HG02840 (cell line): ENCODE data around the gene CCDC71.

Experiments
- ATAC-seq: cut with Tn5 transposase; IDR thresholded peaks from one replicate; pipeline ENCODE4 v1.9.1; 2021; ENCODE audit warnings: mild to moderate bottlenecking, moderate library complexity, moderate number of reproducible peaks; ENCODE audit not compliant: unreplicated experiment, low FRiP score

CCDC71 gene

DNA sequence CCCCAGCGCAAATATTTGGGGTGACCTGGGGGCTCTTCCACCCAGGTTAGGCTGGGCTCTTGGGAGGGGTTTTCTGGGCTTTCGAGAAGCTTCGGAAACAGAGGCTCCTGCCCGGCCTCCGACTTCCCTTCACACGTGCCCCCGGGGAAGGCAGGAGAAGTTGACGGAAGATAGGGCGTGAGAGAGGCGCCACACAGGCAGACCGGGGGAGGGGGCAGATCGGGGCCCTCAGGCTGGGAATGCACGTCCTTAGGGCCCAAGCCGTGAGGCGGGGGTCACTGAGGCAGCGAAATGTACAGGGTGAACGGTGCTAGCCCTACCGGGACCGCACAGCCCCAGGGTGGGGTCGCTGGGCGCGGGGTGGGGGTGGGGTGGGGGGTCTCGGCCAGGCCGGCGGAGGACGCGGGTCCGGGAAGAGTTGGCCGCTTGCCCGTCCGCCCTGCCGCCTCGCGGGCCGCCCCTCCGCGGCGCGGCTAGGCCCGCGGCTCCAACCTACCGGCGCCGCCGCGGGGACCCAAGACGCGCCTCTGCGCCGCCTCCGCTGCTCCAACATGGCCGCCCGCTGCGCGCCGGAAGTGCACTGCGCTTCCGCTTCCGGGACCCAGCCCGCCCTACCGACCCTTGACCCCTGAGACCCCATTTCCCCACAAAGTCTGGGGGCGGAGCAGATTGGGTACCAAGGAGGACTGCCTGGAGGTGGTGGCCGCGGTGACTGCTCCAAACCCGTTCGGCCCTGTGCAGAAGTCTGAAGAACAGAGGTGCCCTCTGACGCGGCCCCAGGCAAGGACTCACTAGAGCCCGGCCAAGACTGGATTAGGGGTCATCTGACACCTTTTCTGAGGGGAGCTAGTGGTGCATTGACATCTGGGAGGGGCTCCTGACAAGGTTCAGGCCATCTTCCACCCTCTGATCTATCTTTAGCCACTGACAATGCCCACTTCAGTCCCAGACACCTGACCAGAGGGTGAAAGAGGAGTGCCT lies at the start of gene CCDC71:
TSS of gene CCDC71 (minus strand) at position 561 of the 981 bp plus-strand sequence. CDS start 2,123 bp downstream, outside the sequence.
- ATAC-seq, result no peak

DNA sequence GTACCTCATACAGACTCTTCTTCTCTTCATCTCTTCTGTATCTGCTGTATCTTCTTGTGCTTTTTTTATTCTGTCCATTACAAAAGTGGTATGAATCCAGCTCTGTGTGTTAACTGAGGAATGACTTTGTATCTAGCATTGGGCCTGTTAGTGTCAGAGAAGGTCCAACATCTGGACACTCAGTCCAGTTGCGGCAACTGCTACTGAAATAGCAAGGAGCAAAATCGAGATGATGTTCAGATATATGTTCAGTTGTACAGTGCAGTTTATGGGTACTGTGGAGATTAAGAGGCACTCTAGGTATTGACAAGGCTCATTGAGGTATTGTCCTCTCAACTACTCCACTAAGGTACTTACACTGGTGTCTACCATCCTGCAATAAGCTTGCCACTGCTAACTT lies 47.9 kb upstream of the CCDC71 start:
- ATAC-seq, result no peak

DNA sequence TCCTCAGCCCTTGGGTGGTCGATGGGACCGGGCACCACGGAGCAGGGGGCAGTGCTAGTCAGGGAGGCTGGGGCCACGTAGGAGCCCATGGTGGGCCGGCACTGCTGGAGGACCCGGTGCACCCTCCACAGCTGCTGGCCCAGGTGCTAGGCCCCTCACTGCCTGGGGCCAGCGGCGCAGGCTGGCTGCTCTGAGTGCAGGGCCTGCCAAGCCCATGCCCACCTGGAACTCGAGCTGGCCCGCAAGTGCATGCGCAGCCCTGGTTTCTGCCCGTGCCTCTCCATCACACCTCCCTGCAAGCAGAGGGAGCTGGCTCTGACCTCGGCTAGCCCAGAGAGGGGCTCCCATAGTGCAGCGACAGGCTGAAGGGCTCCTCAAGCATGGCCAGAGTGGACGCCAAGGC lies 47.4 kb upstream of the CCDC71 start:
- ATAC-seq, result no peak

GRCh38 chr3:49199900-49200281 lies 33.8 kb upstream of the CCDC71 start:
- ATAC-seq, result no peak

DNA sequence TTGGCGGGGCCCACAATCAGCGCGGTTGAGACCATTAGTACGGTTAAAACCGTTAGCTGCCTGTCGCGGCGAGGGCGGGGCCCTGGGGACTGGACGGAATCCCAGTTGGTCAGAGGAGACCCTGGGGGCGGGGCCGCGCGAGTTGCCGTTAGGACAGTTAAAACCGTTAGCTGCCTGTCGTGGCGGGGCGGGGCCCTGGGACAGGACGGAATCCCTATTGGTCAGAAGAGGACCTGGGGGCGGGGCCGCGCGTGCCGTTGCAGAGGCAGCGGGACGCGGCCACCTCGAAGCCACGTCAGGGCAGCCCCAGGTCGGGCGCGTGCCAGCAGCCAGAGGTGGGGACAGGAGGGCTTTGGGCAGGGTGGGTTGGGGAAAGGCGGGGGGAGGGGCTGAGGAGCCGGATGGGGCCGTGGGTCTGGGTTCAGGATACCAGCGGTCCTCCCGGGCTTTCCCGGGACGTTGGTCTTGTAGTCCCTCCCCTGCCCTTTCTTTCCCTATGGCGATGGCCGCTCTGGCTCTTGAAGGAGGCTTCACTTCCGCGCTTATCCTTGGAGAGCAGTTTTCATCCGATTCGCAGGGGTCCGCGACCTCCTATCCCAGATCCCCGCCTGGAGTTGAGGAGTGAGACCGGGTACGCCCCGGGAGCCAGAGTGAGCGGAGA lies 33.2 kb upstream of the CCDC71 start:
- no peak for ATAC-seq

DNA sequence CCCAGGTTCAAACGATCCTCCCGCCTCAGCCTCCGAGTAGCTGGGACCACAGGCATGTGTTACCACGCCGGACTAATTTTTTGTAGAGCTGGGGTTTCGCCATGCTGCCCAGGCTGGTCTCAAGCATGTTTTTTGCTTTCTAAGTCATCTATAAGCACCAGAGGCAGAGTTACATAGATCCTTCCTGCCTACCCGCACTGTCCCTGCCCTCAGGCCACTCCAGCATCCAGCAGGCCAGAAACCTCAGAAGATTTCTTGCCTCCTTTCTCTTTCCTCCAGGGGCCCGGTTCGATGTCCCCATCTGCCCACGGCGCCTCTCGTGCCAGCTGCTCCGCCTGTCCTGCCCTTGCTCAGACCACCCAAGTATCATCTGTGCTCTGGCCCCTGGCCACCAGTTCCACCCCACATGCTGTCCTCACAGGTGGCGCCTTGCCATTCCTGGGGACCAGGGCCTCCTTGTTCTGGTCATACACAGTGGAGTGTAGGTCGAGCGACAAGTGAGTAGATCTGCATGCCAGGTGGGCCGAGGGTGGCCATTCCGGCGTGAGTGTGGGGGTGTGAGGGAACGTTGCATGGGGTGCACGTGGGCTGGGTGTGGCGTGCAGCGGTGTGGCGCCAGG lies 32.6 kb upstream of the CCDC71 start:
- ATAC-seq, result no peak

- ATAC-seq, result no peak
Observed at GRCh38 chr3:49198161-49198560, 32.0 kb upstream of the CCDC71 start.

- ATAC-seq, result no peak
Observed at GRCh38 chr3:49191741-49192140, 25.6 kb upstream of the CCDC71 start.

GRCh38 chr3:49183873-49184272 lies 17.7 kb upstream of the CCDC71 start:
- ATAC-seq, result no peak

GRCh38 chr3:49182682-49183081 lies 16.6 kb upstream of the CCDC71 start:
- ATAC-seq, result no peak

DNA sequence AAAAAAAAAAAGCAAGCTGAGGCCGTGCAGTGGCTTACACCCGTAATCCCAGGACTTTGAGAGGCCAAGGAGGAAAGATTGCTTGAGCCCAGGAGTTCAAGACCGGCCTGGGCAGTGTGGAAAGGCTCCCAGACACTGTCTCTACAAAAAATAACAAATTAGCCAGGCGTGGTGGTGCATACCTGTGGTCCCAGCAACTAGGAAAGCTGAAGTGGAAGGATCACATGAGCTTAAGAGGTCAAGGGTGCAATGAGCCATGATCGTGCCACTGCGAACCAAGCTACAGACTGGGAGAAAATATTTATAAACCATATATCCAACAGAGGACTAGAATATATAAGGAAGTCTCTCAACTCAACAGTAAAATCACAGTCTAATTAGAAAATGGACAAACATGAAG lies 15.2 kb upstream of the CCDC71 start:
- ATAC-seq, result no peak

GRCh38 chr3:49180116-49180515 lies 14.0 kb upstream of the CCDC71 start:
- no peak for ATAC-seq

- no peak for ATAC-seq
Observed at GRCh38 chr3:49177073-49177472, 10.9 kb upstream of the CCDC71 start.

DNA sequence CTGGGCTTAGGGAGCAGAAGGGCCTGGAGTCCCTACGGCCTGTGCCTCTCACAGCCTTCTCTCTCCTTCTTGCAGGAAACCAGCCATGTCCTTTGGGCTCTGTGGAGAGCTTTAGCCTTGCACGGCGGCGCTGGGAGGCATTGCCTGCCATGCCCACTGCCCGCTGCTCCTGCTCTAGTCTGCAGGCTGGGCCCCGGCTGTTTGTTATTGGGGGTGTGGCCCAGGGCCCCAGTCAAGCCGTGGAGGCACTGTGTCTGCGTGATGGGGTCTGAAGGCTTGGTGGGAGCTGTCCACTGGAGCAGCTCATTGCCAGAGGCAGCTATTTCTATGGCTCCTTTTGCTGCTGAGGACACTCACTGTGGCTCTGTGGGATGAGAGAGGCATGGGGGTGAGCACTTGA lies 9.4 kb upstream of the CCDC71 start:
- ATAC-seq, result no peak

DNA sequence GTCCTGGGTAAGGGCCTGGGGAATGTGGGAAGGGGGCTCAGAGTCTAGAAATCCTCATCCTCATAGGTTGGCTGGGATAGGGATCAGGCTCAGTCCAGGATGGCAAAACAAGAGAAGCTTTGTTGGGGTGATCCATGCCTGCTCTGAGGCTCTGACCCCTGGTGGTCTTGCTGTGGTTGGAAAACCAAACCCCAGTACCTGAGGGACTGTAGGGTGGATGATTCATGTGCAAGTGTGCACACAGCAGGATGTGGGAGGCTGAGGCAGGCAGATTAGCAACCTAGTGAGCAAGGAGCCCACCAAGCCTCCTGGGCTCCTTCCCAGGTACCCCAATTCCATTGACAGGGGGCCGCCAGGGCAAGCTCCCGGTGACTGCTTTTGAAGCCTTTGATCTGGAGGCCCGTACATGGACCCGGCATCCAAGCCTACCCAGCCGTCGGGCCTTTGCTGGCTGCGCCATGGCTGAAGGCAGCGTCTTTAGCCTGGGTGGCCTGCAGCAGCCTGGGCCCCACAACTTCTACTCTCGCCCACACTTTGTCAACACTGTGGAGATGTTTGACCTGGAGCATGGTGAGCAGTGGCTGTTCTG lies 8.4 kb upstream of the CCDC71 start:
- ATAC-seq, result no peak

DNA sequence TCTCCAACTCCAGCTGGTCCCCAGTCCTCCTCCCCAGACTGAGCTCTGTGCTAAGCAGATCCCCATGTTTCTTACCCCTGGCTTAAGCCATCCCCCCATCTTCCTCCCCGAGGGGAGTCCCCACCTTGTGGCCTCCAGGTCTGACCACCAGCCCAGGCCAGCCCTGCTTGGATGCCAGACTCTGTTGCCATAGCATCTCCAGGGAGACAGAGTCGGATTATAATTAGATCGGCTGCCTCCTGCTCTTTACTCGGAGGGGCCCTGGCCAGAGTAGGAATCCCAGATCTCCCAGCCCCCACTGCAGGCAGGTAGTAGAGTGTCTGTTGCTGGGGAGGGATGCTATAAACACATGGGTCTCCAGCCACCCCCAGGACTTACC lies 7.7 kb upstream of the CCDC71 start:
- no peak for ATAC-seq

DNA sequence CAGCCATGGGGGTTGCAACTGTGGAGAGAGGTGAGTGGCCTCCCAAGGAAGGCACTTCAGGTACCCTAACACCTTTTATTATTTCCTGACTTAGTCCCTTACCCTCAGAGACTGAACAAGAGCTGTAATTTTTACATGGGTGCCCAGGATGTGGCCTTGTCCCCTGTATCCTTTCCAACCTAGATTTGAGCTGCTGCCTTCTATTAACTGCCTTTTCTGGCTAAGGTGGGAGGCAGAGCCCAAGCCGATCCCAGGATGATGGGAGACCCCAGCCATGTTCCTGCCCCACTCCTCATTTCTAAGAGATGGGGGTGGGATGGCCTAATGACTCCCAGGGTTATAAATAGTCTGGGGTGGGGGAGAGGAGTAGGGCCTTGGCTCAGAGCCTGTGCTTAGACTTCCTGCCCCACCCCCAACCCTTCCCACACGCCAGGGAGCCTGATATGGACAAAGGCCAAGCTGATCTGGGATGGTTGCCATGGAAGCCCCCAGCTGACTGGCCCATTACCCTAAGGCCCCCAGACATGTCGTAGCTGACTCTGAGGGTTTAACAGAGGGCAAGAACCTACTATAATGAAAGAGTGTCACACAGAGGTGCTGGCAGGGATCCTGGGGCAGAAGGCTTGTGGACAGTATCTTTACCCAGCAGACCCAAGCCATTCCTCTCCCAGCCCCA lies 7.1 kb upstream of the CCDC71 start:
- ATAC-seq, result no peak

- ATAC-seq, result no peak
Observed at GRCh38 chr3:49172551-49173041, 6.5 kb upstream of the CCDC71 start.

- ATAC-seq, result no peak
Observed at GRCh38 chr3:49171775-49172500, 5.8 kb upstream of the CCDC71 start.
